ENCODE results near the gene TCAIM. TPM values are rescaled to one million over a fixed set of nuclear protein-coding genes. Genes with fewer than 3 reads are reported as not detected.

The TCAIM gene
- 10 to 100 TPM; 24.1 to 45.0 (median 32.4) TPM for total RNA-seq
- 10 to 100 TPM; 17.0 to 26.2 TPM for polyA plus RNA-seq
- long read RNA-seq, donor 1, transcript TCAIM-203 (4 exons, 2,178 nt): major isoform, 10 of 39 reads
- long read RNA-seq, donor 1, transcript TCAIM-201 (11 exons, 3,687 nt): minor isoform, 8 of 39 reads
- long read RNA-seq, donor 1, transcript TCAIM-205 (11 exons, 1,844 nt): minor isoform, 5 of 39 reads
- long read RNA-seq, donor 1, partial matches to known transcripts: 3 of 39 reads
- long read RNA-seq, donor 1, other reads (novel, unspliced or antisense): 10 of 39 reads
- long read RNA-seq, donor 2, transcript TCAIM-204 (11 exons, 3,306 nt): minor isoform, 16 of 84 reads
- long read RNA-seq, donor 2, transcript TCAIM-205 (11 exons, 1,844 nt): minor isoform, 7 of 84 reads
- long read RNA-seq, donor 2, transcript TCAIM-201 (11 exons, 3,687 nt): major isoform, 20 of 84 reads
- long read RNA-seq, donor 2, transcript TCAIM-203 (4 exons, 2,178 nt): minor isoform, 12 of 84 reads
- long read RNA-seq, donor 2, partial matches to known transcripts: 5 of 84 reads
- long read RNA-seq, donor 2, other reads (novel, unspliced or antisense): 21 of 84 reads
- long read RNA-seq, donor 3, transcript TCAIM-204 (11 exons, 3,306 nt): minor isoform, 6 of 48 reads
- long read RNA-seq, donor 3, transcript TCAIM-205 (11 exons, 1,844 nt): minor isoform, 7 of 48 reads
- long read RNA-seq, donor 3, transcript TCAIM-203 (4 exons, 2,178 nt): major isoform, 13 of 48 reads
- long read RNA-seq, donor 3, transcript TCAIM-201 (11 exons, 3,687 nt): major isoform, 13 of 48 reads
- long read RNA-seq, donor 3, partial matches to known transcripts: 2 of 48 reads
- long read RNA-seq, donor 3, other reads (novel, unspliced or antisense): 6 of 48 reads

DNA sequence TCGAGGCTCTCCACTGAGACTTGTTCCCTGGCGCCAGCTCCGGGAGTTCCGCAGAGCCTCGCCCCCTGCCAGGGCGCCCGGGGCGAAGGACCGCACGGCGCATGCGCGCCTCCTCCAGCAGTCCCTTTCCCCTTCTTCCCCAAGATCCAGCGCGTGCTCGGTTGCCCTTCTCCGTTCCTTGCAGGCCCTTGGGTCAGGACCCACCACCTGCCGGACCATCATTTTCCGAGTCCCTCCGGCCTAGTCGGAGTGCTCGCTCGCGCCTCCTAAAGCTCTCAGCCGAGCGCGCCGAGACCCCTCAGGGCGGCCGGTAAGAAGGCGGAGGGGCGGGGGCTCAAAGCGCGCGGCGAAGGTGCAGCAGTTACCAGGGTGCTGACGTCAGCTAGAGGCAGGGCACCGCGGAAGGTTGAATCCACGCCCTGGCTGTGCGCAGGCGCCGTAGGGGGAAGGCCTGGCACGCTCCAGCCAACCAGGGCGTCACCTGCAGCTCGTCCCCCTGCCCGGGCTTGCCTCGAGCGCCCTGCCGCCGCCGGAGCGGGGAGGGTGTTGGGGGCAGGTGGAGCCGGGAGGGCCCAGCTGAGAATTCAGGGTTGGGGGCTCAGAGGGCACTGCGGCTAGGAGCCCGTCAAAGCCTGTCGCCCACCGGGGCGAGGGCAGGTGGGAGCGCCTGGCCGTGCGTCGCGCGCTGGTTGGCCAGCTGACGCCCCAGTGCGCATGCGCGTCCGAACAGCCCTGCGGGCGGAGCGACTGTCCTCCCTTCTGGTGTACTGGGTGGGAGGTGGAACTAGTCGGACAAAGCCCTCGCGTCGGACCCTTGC, at the start of gene TCAIM:
TSS of gene TCAIM (plus strand) at position 757 of the 818 bp plus-strand sequence. CDS start 16,017 bp downstream, outside the sequence.
- peak; percentile 97 to 99 (median 98) for ATAC-seq

GRCh38 chr3:44289882-44290462, 48.6 kb upstream of the TCAIM start:
- intact Hi-C loops (cut with DNase I): no loop called here

More for the DNA sequence above, at the start of gene TCAIM:
- no peaks in the 10 kb centered on the region for H3K36me3 ChIP-seq
- no peaks in the 10 kb centered on the region for H3K9me3 ChIP-seq
- no peaks in the 10 kb centered on the region for H3K27me3 ChIP-seq
- TF ChIP-seq POLR2A (IDR thresholded peaks at IDR 0.05): peak; percentile 46 to 85
- TF ChIP-seq CTCF (IDR thresholded peaks at IDR 0.05): peak in 1 of 12 donors; percentile 2
- intact Hi-C loops (cut with DNase I): loop anchor here in 9 of 10 donors (1.0 to 10.0 kb wide), 12 partner anchors 17 to 377 kb away; partner anchors contain the start of genes ZNF197 (in 1 of the 9), ZNF35 (in 1 of the 9), ZNF445 (in 1 of the 9) and ZNF502 (in 1 of the 9)
- DNase-seq: peak; percentile 97 to 99 (median 99)
- H3K27ac ChIP-seq: peak within 1 kb of the TSS; percentile 92 to 98 (median 96)
- peaks cover 0 to 42% (median 20%) of the 10 kb centered on the region in 12 donors for H3K4me1 ChIP-seq
- WGBS, 4 donors: 0 to 1% (median 1%) methylated on average over 39 to 77 of the region's 77 CpGs
- H3K4me3 ChIP-seq: peak within 1 kb of the TSS; percentile 48 to 80 (median 66)

GRCh38 chr3:44292276-44292675, 46.3 kb upstream of the TCAIM start:
- 80 to 87% (median 84%) methylated on average over 2 of the region's 2 CpGs for WGBS, 4 donors
- no peaks in the 10 kb centered on the region for H3K36me3 ChIP-seq
- no peak for ATAC-seq
- DNase-seq: no peak
- no peak for TF ChIP-seq CTCF (IDR thresholded peaks at IDR 0.05)
- no peak for TF ChIP-seq POLR2A (IDR thresholded peaks at IDR 0.05)
- peaks cover 0 to 23% (median 0%) of the 10 kb centered on the region in 9 donors for H3K27me3 ChIP-seq
- H3K4me1 ChIP-seq: no peaks in the 10 kb centered on the region
- intact Hi-C loops (cut with DNase I): no loop called here
- H3K9me3 ChIP-seq: no peaks in the 10 kb centered on the region
- H3K27ac ChIP-seq: no peak overlapping the region
- no peak overlapping the region for H3K4me3 ChIP-seq

More at GRCh38 chr3:44289882-44290462, 48.6 kb upstream of the TCAIM start:
- TF ChIP-seq CTCF (IDR thresholded peaks at IDR 0.05) (no peak), POLR2A (IDR thresholded peaks at IDR 0.05) (no peak)
- H3K9me3 ChIP-seq: no peaks in the 10 kb centered on the region
- H3K4me1 ChIP-seq: no peaks in the 10 kb centered on the region
- peaks cover 0 to 10% (median 0%) of the 10 kb centered on the region in 9 donors for H3K27me3 ChIP-seq
- no peak overlapping the region for H3K4me3 ChIP-seq
- 35 to 59% (median 46%) methylated on average over 3 of the region's 3 CpGs for WGBS, 4 donors
- H3K36me3 ChIP-seq: no peaks in the 10 kb centered on the region
- DNase-seq (no peak), ATAC-seq (no peak)
- no peak overlapping the region for H3K27ac ChIP-seq
